Mammary epithelial cell (primary cell): Measurements from ENCODE around the gene ZNF724.
"Not testable (repeated sequence)": the region's sequence is repeated elsewhere in the genome, so short reads cannot be mapped to it uniquely, and the experiment has no call there.

Source experiments
- EZH2 ChIP-seq: IDR thresholded peaks from 2 replicates; pipeline ENCODE4 v1.6.1; 2012; ENCODE audit warnings: low read length, inconsistent platforms, borderline replicate concordance
- TF ChIP-seq, protein P1 (sequence below), 2 donors: IDR thresholded peaks in 1 of 2; conservative IDR thresholded peaks in 1 of 2; 2 replicates each; pipeline ENCODE4 v1.5.1; 2011 to 2012; ENCODE audit warnings: inconsistent platforms in 2 of 2, low read length in 2 of 2, mild to moderate bottlenecking in 2 of 2, control low read depth in 1 of 2, low read depth in 1 of 2; ENCODE audit not compliant: insufficient read depth in 1 of 2; ENCODE audit errors: extremely low read depth in 1 of 2

- TF ChIP-seq, protein P1, sequence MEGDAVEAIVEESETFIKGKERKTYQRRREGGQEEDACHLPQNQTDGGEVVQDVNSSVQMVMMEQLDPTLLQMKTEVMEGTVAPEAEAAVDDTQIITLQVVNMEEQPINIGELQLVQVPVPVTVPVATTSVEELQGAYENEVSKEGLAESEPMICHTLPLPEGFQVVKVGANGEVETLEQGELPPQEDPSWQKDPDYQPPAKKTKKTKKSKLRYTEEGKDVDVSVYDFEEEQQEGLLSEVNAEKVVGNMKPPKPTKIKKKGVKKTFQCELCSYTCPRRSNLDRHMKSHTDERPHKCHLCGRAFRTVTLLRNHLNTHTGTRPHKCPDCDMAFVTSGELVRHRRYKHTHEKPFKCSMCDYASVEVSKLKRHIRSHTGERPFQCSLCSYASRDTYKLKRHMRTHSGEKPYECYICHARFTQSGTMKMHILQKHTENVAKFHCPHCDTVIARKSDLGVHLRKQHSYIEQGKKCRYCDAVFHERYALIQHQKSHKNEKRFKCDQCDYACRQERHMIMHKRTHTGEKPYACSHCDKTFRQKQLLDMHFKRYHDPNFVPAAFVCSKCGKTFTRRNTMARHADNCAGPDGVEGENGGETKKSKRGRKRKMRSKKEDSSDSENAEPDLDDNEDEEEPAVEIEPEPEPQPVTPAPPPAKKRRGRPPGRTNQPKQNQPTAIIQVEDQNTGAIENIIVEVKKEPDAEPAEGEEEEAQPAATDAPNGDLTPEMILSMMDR (conservative IDR thresholded peaks at IDR 0.05 in 1 of 2, IDR thresholded peaks at IDR 0.05 in 1 of 2; ENCODE audit: extremely low read depth in 1 of 2, insufficient read depth in 1 of 2, low read depth in 1 of 2, low read length in 2 of 2) = not testable (repeated sequence)
- not testable (repeated sequence) for TF ChIP-seq EZH2
Measured at GRCh38 chr19:23253256-23253655, 3.1 kb upstream of the ZNF724 start.
